ENCODE results near the gene DISC1.

DISC1 gene

GRCh38 chr1:231993968-231994455 lies 367.4 kb downstream of the DISC1 start:
- DNase-seq (ENCODE audit: low spot score): no peak

GRCh38 chr1:231998791-231999190 lies 372.2 kb downstream of the DISC1 start:
- DNase-seq (ENCODE audit: low spot score): no peak

GRCh38 chr1:232005300-232005699 lies 378.7 kb downstream of the DISC1 start:
- no peak for DNase-seq (ENCODE audit: low spot score)

- no peak for DNase-seq (ENCODE audit: low spot score)
These were observed 383.2 kb downstream of the DISC1 start for GRCh38 chr1:232009741-232010140.

GRCh38 chr1:232011961-232012360 lies 385.4 kb downstream of the DISC1 start:
- DNase-seq (ENCODE audit: low spot score): no peak

GRCh38 chr1:232012773-232013386 lies 386.3 kb downstream of the DISC1 start:
- no peak for DNase-seq (ENCODE audit: low spot score)

- no peak for DNase-seq (ENCODE audit: low spot score)
These were observed 388.4 kb downstream of the DISC1 start for GRCh38 chr1:232014941-232015340.

- DNase-seq (ENCODE audit: low spot score): no peak
These were observed 390.0 kb downstream of the DISC1 start for GRCh38 chr1:232016616-232017015.

GRCh38 chr1:232017057-232017456 lies 390.5 kb downstream of the DISC1 start:
- DNase-seq (ENCODE audit: low spot score): no peak

GRCh38 chr1:232017759-232018158 lies 391.2 kb downstream of the DISC1 start:
- DNase-seq (ENCODE audit: low spot score): no peak

GRCh38 chr1:232018231-232019025 lies 391.8 kb downstream of the DISC1 start:
- no peak for DNase-seq (ENCODE audit: low spot score)

GRCh38 chr1:232019026-232019340 lies 392.4 kb downstream of the DISC1 start:
- DNase-seq (ENCODE audit: low spot score): no peak

- no peak for DNase-seq (ENCODE audit: low spot score)
These were observed 393.8 kb downstream of the DISC1 start for GRCh38 chr1:232020352-232020751.

- no peak for DNase-seq (ENCODE audit: low spot score)
These were observed 402.7 kb downstream of the DISC1 start for GRCh38 chr1:232029315-232029714.

- DNase-seq (ENCODE audit: low spot score): no peak
These were observed 404.6 kb downstream of the DISC1 start for GRCh38 chr1:232031156-232031555.

GRCh38 chr1:232033285-232033684 lies 406.7 kb downstream of the DISC1 start:
- DNase-seq (ENCODE audit: low spot score): no peak

- DNase-seq (ENCODE audit: low spot score): no peak
These were observed 408.0 kb downstream of the DISC1 start for GRCh38 chr1:232034556-232034955.

GRCh38 chr1:232036181-232036933 lies 409.8 kb downstream of the DISC1 start:
- no peak for DNase-seq (ENCODE audit: low spot score)

- no peak for DNase-seq (ENCODE audit: low spot score)
These were observed 411.3 kb downstream of the DISC1 start for GRCh38 chr1:232037774-232038388.

- no peak for DNase-seq (ENCODE audit: low spot score)
These were observed 412.4 kb downstream of the DISC1 start for GRCh38 chr1:232038706-232039677.

GRCh38 chr1:232040260-232040659 lies 413.7 kb downstream of the DISC1 start:
- peak; percentile 48 for DNase-seq (ENCODE audit: low spot score)

Data from D341Med (cell line).